Measurements from ENCODE around the gene ZDHHC17.
"Not testable (repeated sequence)": the region's sequence is repeated elsewhere in the genome, so short reads cannot be mapped to it uniquely, and the experiment has no call there.

The ZDHHC17 gene

GRCh38 chr12:76763746-76764675, at the start of gene ZDHHC17:
Gene ZDHHC17 (plus strand): TSS chr12:76764115. CDS start chr12:76764237, 122 bp downstream.
- DNase-seq = peak; percentile 99

- DNase-seq = no peak
Observed at GRCh38 chr12:76714415-76714814, 49.5 kb upstream of the ZDHHC17 start.

- DNase-seq = no peak
Observed at GRCh38 chr12:76714861-76715260, 49.1 kb upstream of the ZDHHC17 start.

GRCh38 chr12:76715332-76715731, 48.6 kb upstream of the ZDHHC17 start:
- DNase-seq = no peak

GRCh38 chr12:76717314-76717713, 46.6 kb upstream of the ZDHHC17 start:
- no peak for DNase-seq

- DNase-seq = no peak
Observed at GRCh38 chr12:76719171-76720041, 44.5 kb upstream of the ZDHHC17 start.

- no peak for DNase-seq
Observed at GRCh38 chr12:76720068-76720467, 43.8 kb upstream of the ZDHHC17 start.

GRCh38 chr12:76726626-76727025, 37.3 kb upstream of the ZDHHC17 start:
- DNase-seq = peak; percentile 53

GRCh38 chr12:76732188-76732587, 31.7 kb upstream of the ZDHHC17 start:
- DNase-seq = not testable (repeated sequence)

- not testable (repeated sequence) for DNase-seq
Observed at GRCh38 chr12:76737689-76738088, 26.2 kb upstream of the ZDHHC17 start.

GRCh38 chr12:76738824-76739579, 24.9 kb upstream of the ZDHHC17 start:
- DNase-seq = no peak

GRCh38 chr12:76739896-76740295, 24.0 kb upstream of the ZDHHC17 start:
- no peak for DNase-seq

GRCh38 chr12:76740501-76740900, 23.4 kb upstream of the ZDHHC17 start:
- no peak for DNase-seq

- no peak for DNase-seq
Observed at GRCh38 chr12:76745343-76745742, 18.6 kb upstream of the ZDHHC17 start.

- DNase-seq = no peak
Observed at GRCh38 chr12:76746516-76746915, 17.4 kb upstream of the ZDHHC17 start.

- DNase-seq = no peak
Observed at GRCh38 chr12:76747245-76747644, 16.7 kb upstream of the ZDHHC17 start.

- DNase-seq = no peak
Observed at GRCh38 chr12:76755829-76756379, 8.0 kb upstream of the ZDHHC17 start.

GRCh38 chr12:76757694-76758093, 6.2 kb upstream of the ZDHHC17 start:
- no peak for DNase-seq

GRCh38 chr12:76762601-76762980, 1.3 kb upstream of the ZDHHC17 start:
- no peak for DNase-seq

GRCh38 chr12:76764856-76765255, 941 bp downstream of the ZDHHC17 start:
- no peak for DNase-seq

GRCh38 chr12:76765598-76765997, 1.7 kb downstream of the ZDHHC17 start:
- no peak for DNase-seq

- no peak for DNase-seq
Observed at GRCh38 chr12:76766161-76766560, 2.2 kb downstream of the ZDHHC17 start.

- DNase-seq = no peak
Observed at GRCh38 chr12:76768576-76768975, 4.7 kb downstream of the ZDHHC17 start.
